SJSA1 (cell line): ENCODE data around the gene KCNK13. TPM values are rescaled to one million over a fixed set of nuclear protein-coding genes. Genes with fewer than 3 reads are reported as not detected.
A peak's percentile ranks its signal among the peaks of the same experiment; 100 is the strongest.

Experiments used
- DNase-seq, 2 experiments: peaks; one replicate each; pipeline ENCODE4 v3.0.0-alpha.2; 2015 to 2020; ENCODE audit warnings: low spot score in 2 of 2, low read depth in 1 of 2
- H3K27ac ChIP-seq: fragments of 250-450 bp; sonication (Bioruptor Pico); 2 replicates; pipeline ENCODE4 v1.5.1; 2020; ENCODE audit warnings: mild to moderate bottlenecking, moderate library complexity
- H3K27me3 ChIP-seq: fragments of 250-450 bp; sonication (Bioruptor Pico); replicated peaks from 2 replicates; pipeline ENCODE4 v1.5.1; 2020; ENCODE audit warnings: mild to moderate bottlenecking, moderate library complexity
- H3K36me3 ChIP-seq: fragments of 250-450 bp; sonication (Bioruptor Pico); 2 replicates; pipeline ENCODE4 v1.5.1; 2020; ENCODE audit warnings: mild to moderate bottlenecking
- H3K4me1 ChIP-seq: fragments of 250-450 bp; sonication (Bioruptor Pico); replicated peaks from 2 replicates; pipeline ENCODE4 v1.6.1; 2021; ENCODE audit warnings: mild to moderate bottlenecking
- H3K4me3 ChIP-seq: fragments of 250-450 bp; sonication (Bioruptor Pico); 2 replicates; pipeline ENCODE4 v1.5.1; 2020; ENCODE audit warnings: mild to moderate bottlenecking
- H3K9me3 ChIP-seq: fragments of 250-450 bp; sonication (Bioruptor Pico); replicated peaks from 2 replicates; pipeline ENCODE4 v1.5.1; 2020; ENCODE audit warnings: mild to moderate bottlenecking
- total RNA-seq: library from RNA; depleted of rRNA; stranded (reverse); fragments of >200 nt; shearing (Covaris generic); gene quantifications from 2 replicates; pipeline ENCODE4 v1.2.3, GENCODE V29; 2014

Gene KCNK13
- total RNA-seq, 1 experiment from 2014 or later: 0.05 TPM

- H3K27me3 ChIP-seq: no peaks in the 10 kb centered on the region
- no peaks in the 10 kb centered on the region for H3K36me3 ChIP-seq
- DNase-seq: no peak
- H3K4me3 ChIP-seq: no peak overlapping the region
- H3K4me1 ChIP-seq: peaks cover 6% of the 10 kb centered on the region; the same call in 1 of the 2 replicates
- no peaks in the 10 kb centered on the region for H3K9me3 ChIP-seq
- H3K27ac ChIP-seq: no peak overlapping the region
These were observed 12.4 kb upstream of the KCNK13 start for GRCh38 chr14:90049390-90049789.

- Histone ChIP-seq H3K9me3 (no peaks in the 10 kb centered on the region), H3K4me3 (no peak overlapping the region), H3K27ac (no peak overlapping the region), H3K4me1 (peaks cover 6% of the 10 kb centered on the region; the same call in 1 of the 2 replicates), H3K36me3 (no peaks in the 10 kb centered on the region), H3K27me3 (no peaks in the 10 kb centered on the region)
- DNase-seq: no peak
These were observed 11.5 kb upstream of the KCNK13 start for GRCh38 chr14:90050271-90050670.

GRCh38 chr14:90053044-90053443 is 8.8 kb upstream of the KCNK13 start:
- peaks cover 11% of the 10 kb centered on the region for H3K27me3 ChIP-seq
- peaks cover 6% of the 10 kb centered on the region; the same call in 1 of the 2 replicates for H3K4me1 ChIP-seq
- peak in 1 of 2 experiments; percentile 7 for DNase-seq
- no peak overlapping the region for H3K27ac ChIP-seq
- H3K36me3 ChIP-seq: no peaks in the 10 kb centered on the region
- no peak overlapping the region for H3K4me3 ChIP-seq
- H3K9me3 ChIP-seq: no peaks in the 10 kb centered on the region

GRCh38 chr14:90054803-90055202 is 7.0 kb upstream of the KCNK13 start:
- DNase-seq: no peak
- Histone ChIP-seq H3K36me3 (no peaks in the 10 kb centered on the region), H3K27ac (no peak overlapping the region), H3K9me3 (no peaks in the 10 kb centered on the region), H3K27me3 (peaks cover 29% of the 10 kb centered on the region), H3K4me1 (peaks cover 6% of the 10 kb centered on the region; the same call in 1 of the 2 replicates), H3K4me3 (no peak overlapping the region)

- Histone ChIP-seq H3K36me3 (no peaks in the 10 kb centered on the region), H3K9me3 (no peaks in the 10 kb centered on the region), H3K27me3 (peaks cover 47% of the 10 kb centered on the region), H3K4me3 (no peak overlapping the region), H3K27ac (no peak overlapping the region), H3K4me1 (peaks cover 21% of the 10 kb centered on the region)
- DNase-seq: no peak
These were observed 5.0 kb upstream of the KCNK13 start for GRCh38 chr14:90056826-90057225.

- Histone ChIP-seq H3K4me3 (no peak overlapping the region), H3K27me3 (peaks cover 66% of the 10 kb centered on the region), H3K9me3 (no peaks in the 10 kb centered on the region), H3K27ac (no peak overlapping the region), H3K4me1 (peaks cover 21% of the 10 kb centered on the region), H3K36me3 (no peaks in the 10 kb centered on the region)
- no peak for DNase-seq
These were observed 2.8 kb upstream of the KCNK13 start for GRCh38 chr14:90058876-90059458.

GRCh38 chr14:90060312-90060964 is 1.4 kb upstream of the KCNK13 start:
- H3K4me1 ChIP-seq: peaks cover 21% of the 10 kb centered on the region
- peaks cover 78% of the 10 kb centered on the region for H3K27me3 ChIP-seq
- no peak overlapping the region for H3K27ac ChIP-seq
- H3K4me3 ChIP-seq: peak overlapping the region; percentile 35
- H3K36me3 ChIP-seq: no peaks in the 10 kb centered on the region
- H3K9me3 ChIP-seq: no peaks in the 10 kb centered on the region
- peak; percentile 60 for DNase-seq

GRCh38 chr14:90060965-90061684 is 669 bp upstream of the KCNK13 start:
- no peak for DNase-seq
- peaks cover 21% of the 10 kb centered on the region for H3K4me1 ChIP-seq
- no peak overlapping the region for H3K27ac ChIP-seq
- H3K4me3 ChIP-seq: peak overlapping the region; percentile 35
- H3K36me3 ChIP-seq: no peaks in the 10 kb centered on the region
- peaks cover 78% of the 10 kb centered on the region for H3K27me3 ChIP-seq
- no peaks in the 10 kb centered on the region for H3K9me3 ChIP-seq

GRCh38 chr14:90062127-90062794 is 467 bp downstream of the KCNK13 start:
- no peak overlapping the region for H3K27ac ChIP-seq
- no peak overlapping the region for H3K4me3 ChIP-seq
- H3K9me3 ChIP-seq: no peaks in the 10 kb centered on the region
- H3K27me3 ChIP-seq: peaks cover 75% of the 10 kb centered on the region
- no peaks in the 10 kb centered on the region for H3K36me3 ChIP-seq
- H3K4me1 ChIP-seq: peaks cover 21% of the 10 kb centered on the region
- DNase-seq: no peak

- DNase-seq: no peak
- Histone ChIP-seq H3K27me3 (peaks cover 72% of the 10 kb centered on the region), H3K4me3 (no peak overlapping the region), H3K27ac (no peak overlapping the region), H3K9me3 (no peaks in the 10 kb centered on the region), H3K36me3 (no peaks in the 10 kb centered on the region), H3K4me1 (peaks cover 21% of the 10 kb centered on the region)
These were observed 1.2 kb downstream of the KCNK13 start for GRCh38 chr14:90062822-90063539.

GRCh38 chr14:90072350-90072749 is 10.6 kb downstream of the KCNK13 start:
- no peaks in the 10 kb centered on the region for H3K9me3 ChIP-seq
- no peaks in the 10 kb centered on the region for H3K4me1 ChIP-seq
- no peak for DNase-seq
- H3K4me3 ChIP-seq: no peak overlapping the region
- H3K27me3 ChIP-seq: peaks cover 11% of the 10 kb centered on the region
- H3K27ac ChIP-seq: no peak overlapping the region
- no peaks in the 10 kb centered on the region for H3K36me3 ChIP-seq

GRCh38 chr14:90079576-90079975 is 17.8 kb downstream of the KCNK13 start:
- DNase-seq: no peak
- Histone ChIP-seq H3K36me3 (no peaks in the 10 kb centered on the region), H3K4me1 (no peaks in the 10 kb centered on the region), H3K27me3 (peaks cover 3% of the 10 kb centered on the region), H3K9me3 (no peaks in the 10 kb centered on the region), H3K4me3 (no peak overlapping the region), H3K27ac (no peak overlapping the region)

GRCh38 chr14:90087433-90087832 is 25.6 kb downstream of the KCNK13 start:
- Histone ChIP-seq H3K36me3 (no peaks in the 10 kb centered on the region), H3K4me3 (no peak overlapping the region), H3K9me3 (no peaks in the 10 kb centered on the region), H3K27me3 (peaks cover 3% of the 10 kb centered on the region; the same call in 1 of the 2 replicates), H3K27ac (no peak overlapping the region), H3K4me1 (no peaks in the 10 kb centered on the region)
- DNase-seq: no peak
